Neural progenitor cell (in vitro differentiated cells): ENCODE data around the gene EFNA5. TPM values are rescaled to one million over a fixed set of nuclear protein-coding genes. Genes with fewer than 3 reads are reported as not detected.

Source experiments
- DNase-seq: peaks from one replicate; pipeline ENCODE4 v3.0.0-alpha.2; 2016; ENCODE audit warnings: low spot score
- H2AFZ ChIP-seq: fragments of 200-600 bp; sonication (generic); replicated peaks from 2 replicates; pipeline ENCODE4 v1.6.1; 2016; ENCODE audit warnings: antibody characterized with exemption
- H3F3A ChIP-seq: fragments of 200-600 bp; sonication (generic); 2 replicates; pipeline ENCODE4 v1.6.1; 2016; ENCODE audit warnings: antibody characterized with exemption, low read depth
- H3K27ac ChIP-seq: fragments of 200-600 bp; sonication (generic); 2 replicates; pipeline ENCODE4 v1.5.1; 2016; ENCODE audit warnings: mild to moderate bottlenecking
- H3K27me3 ChIP-seq: fragments of 200-600 bp; sonication (generic); 2 replicates; pipeline ENCODE4 v1.6.1; 2016; ENCODE audit warnings: mild to moderate bottlenecking, moderate library complexity
- H3K36me3 ChIP-seq: fragments of 200-600 bp; sonication (generic); 2 replicates; pipeline ENCODE4 v1.5.1; 2016
- H3K4me1 ChIP-seq: fragments of 200-600 bp; sonication (generic); 2 replicates; pipeline ENCODE4 v1.6.1; 2016; ENCODE audit warnings: mixed run types
- H3K4me2 ChIP-seq: fragments of 200-600 bp; sonication (generic); 2 replicates; pipeline ENCODE4 v1.6.1; 2016
- H3K4me3 ChIP-seq: fragments of 200-600 bp; sonication (generic); 2 replicates; pipeline ENCODE4 v1.5.1; 2016
- H3K79me2 ChIP-seq: fragments of 200-600 bp; sonication (generic); 2 replicates; pipeline ENCODE4 v1.6.1; 2016; ENCODE audit warnings: low read depth
- H3K9ac ChIP-seq: fragments of 200-600 bp; sonication (generic); 2 replicates; pipeline ENCODE4 v1.6.1; 2016
- H3K9me3 ChIP-seq: fragments of 200-600 bp; sonication (generic); 2 replicates; pipeline ENCODE4 v1.5.1; 2016; ENCODE audit warnings: low read depth
- H4K20me1 ChIP-seq: fragments of 200-600 bp; sonication (generic); 2 replicates; pipeline ENCODE4 v1.6.1; 2016; ENCODE audit warnings: low read depth
- H3K27ac Mint-ChIP-seq: 3 replicates; pipeline ENCODE4 v1.8.0; 2021; ENCODE audit warnings: mixed read lengths
- H3K27me3 Mint-ChIP-seq: 2 replicates; pipeline ENCODE4 v1.8.0; 2022; ENCODE audit warnings: low read depth, mild to moderate bottlenecking, inconsistent platforms, moderate library complexity, mixed read lengths; ENCODE audit not compliant: insufficient read depth
- H3K36me3 Mint-ChIP-seq: 3 replicates; pipeline ENCODE4 v1.8.0; 2021; ENCODE audit warnings: mixed read lengths
- H3K4me1 Mint-ChIP-seq: 3 replicates; pipeline ENCODE4 v1.8.0; 2021; ENCODE audit warnings: mixed read lengths
- H3K4me3 Mint-ChIP-seq: 3 replicates; pipeline ENCODE4 v1.8.0; 2021; ENCODE audit warnings: mild to moderate bottlenecking, moderate library complexity, mixed read lengths
- H3K9me3 Mint-ChIP-seq: 3 replicates; pipeline ENCODE4 v1.8.0; 2020; ENCODE audit warnings: mixed read lengths
- CTCF ChIP-seq: fragments of 200-600 bp; sonication (generic); IDR thresholded peaks from 2 replicates; pipeline ENCODE4 v1.5.1; 2017; ENCODE audit warnings: antibody characterized with exemption, mild to moderate bottlenecking
- EZH2 ChIP-seq: fragments of 200-600 bp; sonication (generic); IDR thresholded peaks from 2 replicates; pipeline ENCODE4 v1.6.1; 2017; ENCODE audit warnings: antibody characterized with exemption, mild to moderate bottlenecking, moderate library complexity
- EZH2phosphoT487 ChIP-seq: fragments of 200-600 bp; sonication (generic); IDR thresholded peaks from 2 replicates; pipeline ENCODE4 v1.6.1; 2017; ENCODE audit warnings: antibody characterized with exemption
- total RNA-seq: library from RNA; depleted of rRNA; stranded (reverse); fragments of >200 nt; gene quantifications from 2 replicates; pipeline ENCODE4 v1.2.3, GENCODE V29; 2015; ENCODE audit warnings: low replicate concordance

EFNA5 gene
- total RNA-seq, 1 donor from 2014 or later = 105 TPM

DNA sequence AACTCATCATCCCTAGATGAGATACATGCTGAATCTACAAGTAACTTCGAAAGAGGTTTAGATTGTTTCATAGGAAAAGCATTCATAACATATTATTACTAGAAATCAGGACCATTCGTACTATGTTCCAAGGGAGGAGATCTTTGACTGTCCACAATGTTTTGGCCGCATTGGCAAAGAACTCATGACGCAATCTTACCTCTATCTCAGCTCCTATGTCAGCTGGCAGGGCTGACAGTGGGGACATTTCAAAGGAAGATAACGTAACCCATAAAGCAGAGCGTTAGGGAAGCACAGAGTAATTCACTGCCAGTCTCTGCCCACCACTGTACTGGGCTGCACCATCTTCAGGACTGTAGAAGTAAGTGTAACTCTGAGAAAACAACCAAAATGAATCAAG is 69.7 kb downstream of the EFNA5 start:
- Histone ChIP-seq H3K4me2 (no peak overlapping the region), H4K20me1 (peaks cover 100% of the 10 kb centered on the region), H3K9ac (no peak overlapping the region), H3K36me3 (no peaks in the 10 kb centered on the region), H3K27me3 (no peaks in the 10 kb centered on the region), H2AFZ (no peak overlapping the region), H3K9me3 (no peaks in the 10 kb centered on the region), H3K4me1 (peaks cover 57% of the 10 kb centered on the region), H3K27ac (peak overlapping the region; percentile 2), H3K4me3 (no peak overlapping the region), H3F3A (peaks cover 51% of the 10 kb centered on the region), H3K79me2 (peaks cover 100% of the 10 kb centered on the region)
- Mint-ChIP-seq H3K36me3 (peaks cover 22% of the 10 kb centered on the region), H3K4me1 (peaks cover 55% of the 10 kb centered on the region), H3K4me3 (no peak overlapping the region), H3K27me3 (peaks cover 2% of the 10 kb centered on the region), H3K9me3 (no peaks in the 10 kb centered on the region), H3K27ac (no peak overlapping the region)
- TF ChIP-seq EZH2phosphoT487 (no peak), CTCF (no peak)
- no peak for DNase-seq

DNA sequence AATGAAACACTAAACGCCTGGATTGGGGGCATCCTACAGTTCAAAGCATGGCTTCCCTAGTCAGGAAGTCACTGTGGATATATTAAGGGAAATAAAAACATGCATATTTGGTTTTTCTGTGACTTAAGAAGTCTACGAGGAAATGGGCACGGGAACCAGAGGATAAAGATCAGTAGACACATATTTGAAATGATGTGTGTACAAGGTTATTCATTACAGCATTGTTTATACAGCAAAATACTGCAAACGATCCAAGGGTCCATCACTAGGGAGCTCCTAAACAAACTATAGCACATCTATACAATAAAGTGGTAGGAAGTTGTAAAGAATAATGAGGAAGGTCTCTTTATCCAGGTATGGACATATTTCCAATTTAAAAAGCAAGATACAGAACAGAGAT is 71.8 kb downstream of the EFNA5 start:
- Histone ChIP-seq H3K27me3 (no peaks in the 10 kb centered on the region), H3K36me3 (no peaks in the 10 kb centered on the region), H3K4me2 (no peak overlapping the region), H3F3A (peaks cover 63% of the 10 kb centered on the region), H2AFZ (no peak overlapping the region), H3K79me2 (peaks cover 100% of the 10 kb centered on the region), H3K27ac (peak overlapping the region; percentile 1), H3K9me3 (no peaks in the 10 kb centered on the region), H3K9ac (no peak overlapping the region), H3K4me1 (peaks cover 57% of the 10 kb centered on the region), H3K4me3 (no peak overlapping the region), H4K20me1 (peaks cover 100% of the 10 kb centered on the region)
- Mint-ChIP-seq H3K9me3 (no peaks in the 10 kb centered on the region), H3K36me3 (peaks cover 22% of the 10 kb centered on the region), H3K27me3 (no peaks in the 10 kb centered on the region), H3K27ac (no peak overlapping the region), H3K4me1 (peaks cover 49% of the 10 kb centered on the region), H3K4me3 (no peak overlapping the region)
- no peak for TF ChIP-seq EZH2phosphoT487
- no peak for TF ChIP-seq CTCF
- TF ChIP-seq EZH2 = no peak
- DNase-seq = no peak

DNA sequence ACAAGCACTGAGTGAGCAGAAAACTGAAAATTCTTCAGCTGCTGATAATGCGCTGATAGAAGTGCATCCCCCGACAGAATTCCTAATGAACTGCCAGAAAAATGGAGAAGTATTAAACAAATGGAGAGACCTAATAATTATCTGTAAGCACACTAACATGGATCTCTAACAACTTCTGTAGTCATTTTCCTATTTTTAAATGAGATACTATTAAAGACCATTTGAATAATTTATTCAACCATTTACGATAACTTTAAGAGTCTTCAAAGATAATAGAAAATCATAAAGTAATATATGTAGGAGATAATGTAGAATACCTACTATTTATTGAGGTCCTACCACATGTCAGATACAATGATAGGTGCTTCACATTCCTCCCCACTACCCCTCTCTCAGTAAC is 72.9 kb downstream of the EFNA5 start:
- Mint-ChIP-seq H3K27ac (no peak overlapping the region), H3K36me3 (peaks cover 22% of the 10 kb centered on the region), H3K4me3 (no peak overlapping the region), H3K4me1 (peaks cover 52% of the 10 kb centered on the region), H3K9me3 (no peaks in the 10 kb centered on the region), H3K27me3 (no peaks in the 10 kb centered on the region)
- peaks cover 65% of the 10 kb centered on the region for H3F3A ChIP-seq
- H3K4me3 ChIP-seq = no peak overlapping the region
- TF ChIP-seq EZH2phosphoT487 = no peak
- TF ChIP-seq EZH2 = no peak
- no peak for TF ChIP-seq CTCF
- H3K4me2 ChIP-seq = no peak overlapping the region
- H3K36me3 ChIP-seq = no peaks in the 10 kb centered on the region
- H3K27ac ChIP-seq = no peak overlapping the region
- peaks cover 100% of the 10 kb centered on the region for H4K20me1 ChIP-seq
- DNase-seq = no peak
- no peak overlapping the region for H2AFZ ChIP-seq
- H3K27me3 ChIP-seq = no peaks in the 10 kb centered on the region
- H3K9me3 ChIP-seq = no peaks in the 10 kb centered on the region
- peaks cover 57% of the 10 kb centered on the region for H3K4me1 ChIP-seq
- H3K79me2 ChIP-seq = peaks cover 100% of the 10 kb centered on the region
- no peak overlapping the region for H3K9ac ChIP-seq

GRCh38 chr5:107597247-107597646 is 73.5 kb downstream of the EFNA5 start:
- no peaks in the 10 kb centered on the region for H3K27me3 ChIP-seq
- Mint-ChIP-seq H3K4me3 (no peak overlapping the region), H3K27me3 (no peaks in the 10 kb centered on the region), H3K36me3 (peaks cover 24% of the 10 kb centered on the region), H3K27ac (no peak overlapping the region), H3K9me3 (no peaks in the 10 kb centered on the region), H3K4me1 (peaks cover 52% of the 10 kb centered on the region)
- H3K4me2 ChIP-seq = no peak overlapping the region
- no peak overlapping the region for H3K9ac ChIP-seq
- H3K4me3 ChIP-seq = no peak overlapping the region
- H3K27ac ChIP-seq = no peak overlapping the region
- TF ChIP-seq EZH2 = no peak
- no peak for TF ChIP-seq CTCF
- TF ChIP-seq EZH2phosphoT487 = no peak
- no peak for DNase-seq
- H3F3A ChIP-seq = peaks cover 65% of the 10 kb centered on the region
- no peak overlapping the region for H2AFZ ChIP-seq
- H3K4me1 ChIP-seq = peaks cover 57% of the 10 kb centered on the region
- H3K79me2 ChIP-seq = peaks cover 100% of the 10 kb centered on the region
- no peaks in the 10 kb centered on the region for H3K9me3 ChIP-seq
- H3K36me3 ChIP-seq = no peaks in the 10 kb centered on the region
- H4K20me1 ChIP-seq = peaks cover 100% of the 10 kb centered on the region
